Effector memory CD8-positive, alpha-beta T cell (primary cell): ENCODE measurements around the gene NOL3.

ENCODE experiments used
- ATAC-seq: fragments of 150-1000 bp; cut with Tn5 transposase; replicated peaks from 2 replicates; pipeline ENCODE4 v1.10.0; 2021; ENCODE audit warnings: mild to moderate bottlenecking, moderate library complexity
- DNase-seq, 3 experiments: peaks; one replicate each; pipeline ENCODE4 v3.0.0; 2021
- H3K27ac Mint-ChIP-seq, 2 donors: one replicate each; pipeline ENCODE4 v1.8.0; 2022; ENCODE audit warnings: mild to moderate bottlenecking in 2 of 2, mixed read lengths in 2 of 2, moderate library complexity in 2 of 2
- H3K27me3 Mint-ChIP-seq, 2 donors: one replicate each; pipeline ENCODE4 v1.8.0; 2022; ENCODE audit warnings: mixed read lengths in 2 of 2
- H3K36me3 Mint-ChIP-seq: one replicate; pipeline ENCODE4 v1.8.0; 2022; ENCODE audit warnings: mild to moderate bottlenecking, moderate library complexity, mixed read lengths; ENCODE audit not compliant: insufficient read depth
- H3K4me1 Mint-ChIP-seq, 2 donors: one replicate each; pipeline ENCODE4 v1.8.0; 2022; ENCODE audit warnings: low read depth in 2 of 2, mixed read lengths in 2 of 2
- H3K4me3 Mint-ChIP-seq, 2 donors: one replicate each; pipeline ENCODE4 v1.8.0; 2022; ENCODE audit warnings: mild to moderate bottlenecking in 2 of 2, mixed read lengths in 2 of 2, moderate library complexity in 2 of 2
- H3K9me3 Mint-ChIP-seq, 2 donors: one replicate each; pipeline ENCODE4 v1.8.0; 2022; ENCODE audit warnings: mixed read lengths in 2 of 2

The NOL3 gene

DNA sequence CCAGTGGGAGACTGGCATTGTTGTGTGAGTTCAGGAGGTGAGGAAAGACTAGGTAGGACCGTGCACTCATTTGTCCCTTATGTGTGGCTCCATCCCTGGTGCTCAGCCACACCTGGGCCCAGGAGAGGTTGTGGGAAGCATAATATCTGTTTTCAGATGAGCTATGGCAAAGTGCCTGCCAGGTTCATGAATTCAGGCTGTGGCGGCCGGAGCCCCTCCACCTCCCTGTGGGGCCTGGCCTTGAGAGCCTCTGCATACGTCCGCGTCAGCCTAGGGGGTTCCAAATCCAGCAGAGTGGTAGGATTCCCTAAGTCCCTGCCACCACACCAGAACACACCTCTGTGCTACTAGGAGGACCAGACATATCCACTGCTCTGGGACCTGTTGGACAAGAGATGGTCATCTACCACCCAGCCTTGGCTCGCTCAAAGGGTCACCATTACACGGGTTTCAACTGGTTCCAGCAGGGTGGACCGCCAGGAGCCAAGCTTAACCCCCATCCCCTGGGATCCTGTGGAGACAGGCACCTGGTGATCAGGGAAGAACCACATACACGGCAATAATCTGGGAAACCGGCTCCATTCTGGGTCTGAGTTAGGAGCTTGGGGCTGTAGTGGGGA is 21.6 kb upstream of the NOL3 start:
- Mint-ChIP-seq H3K4me1 (peaks cover 19 to 20% of the 10 kb centered on the region in 2 donors), H3K27me3 (no peaks in the 10 kb centered on the region), H3K9me3 (no peaks in the 10 kb centered on the region), H3K36me3 (peaks cover 19% of the 10 kb centered on the region), H3K27ac (peak overlapping the region in 1 of 2 donors; percentile 65), H3K4me3 (peak overlapping the region; percentile 56 to 68)
- ATAC-seq, result no peak
- DNase-seq, result no peak

DNA sequence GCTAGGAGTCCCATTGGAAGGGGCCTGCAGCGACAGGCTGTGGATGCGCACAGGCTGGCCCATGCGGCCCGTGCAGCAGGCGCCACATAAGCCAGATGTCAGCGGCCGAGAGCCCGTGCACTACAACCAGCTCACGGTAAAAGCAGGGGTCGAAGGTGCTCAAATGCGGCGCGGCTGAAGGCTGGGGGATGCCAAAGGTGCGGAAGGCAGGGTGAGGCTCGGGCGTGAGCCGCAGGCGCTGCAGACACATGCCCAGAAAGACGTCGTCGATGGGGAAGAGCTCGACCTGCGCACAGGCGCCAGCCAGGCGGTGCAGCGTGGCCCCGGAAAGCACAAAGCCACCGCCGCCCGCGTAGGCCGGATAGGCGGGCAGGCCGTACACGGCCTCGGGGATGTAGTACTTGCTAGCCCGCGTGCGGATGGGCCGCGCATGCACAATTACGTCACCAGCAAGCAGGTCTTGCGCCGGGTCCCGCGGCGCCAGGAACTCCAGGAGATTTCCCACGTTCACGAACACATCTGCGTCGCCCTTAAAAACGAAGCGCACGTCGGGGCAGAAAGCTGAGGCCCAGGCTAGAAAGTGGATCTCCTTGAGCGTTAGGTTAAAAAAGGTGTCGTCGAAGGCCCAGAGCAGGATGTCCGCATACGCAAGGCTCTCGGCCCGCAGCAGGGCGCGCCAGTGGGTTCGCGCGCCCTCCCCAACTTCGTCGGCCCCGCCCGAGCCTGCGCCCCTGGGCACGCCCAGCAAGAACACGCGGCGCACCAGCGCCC is 20.9 kb upstream of the NOL3 start:
- peak overlapping the region; percentile 56 to 68 for H3K4me3 Mint-ChIP-seq
- DNase-seq (no peak), ATAC-seq (peak; percentile 43)
- no peaks in the 10 kb centered on the region for H3K27me3 Mint-ChIP-seq
- H3K9me3 Mint-ChIP-seq, result no peaks in the 10 kb centered on the region
- H3K36me3 Mint-ChIP-seq, result peaks cover 21% of the 10 kb centered on the region
- peaks cover 22 to 23% of the 10 kb centered on the region in 2 donors for H3K4me1 Mint-ChIP-seq
- H3K27ac Mint-ChIP-seq, result no peak overlapping the region

DNA sequence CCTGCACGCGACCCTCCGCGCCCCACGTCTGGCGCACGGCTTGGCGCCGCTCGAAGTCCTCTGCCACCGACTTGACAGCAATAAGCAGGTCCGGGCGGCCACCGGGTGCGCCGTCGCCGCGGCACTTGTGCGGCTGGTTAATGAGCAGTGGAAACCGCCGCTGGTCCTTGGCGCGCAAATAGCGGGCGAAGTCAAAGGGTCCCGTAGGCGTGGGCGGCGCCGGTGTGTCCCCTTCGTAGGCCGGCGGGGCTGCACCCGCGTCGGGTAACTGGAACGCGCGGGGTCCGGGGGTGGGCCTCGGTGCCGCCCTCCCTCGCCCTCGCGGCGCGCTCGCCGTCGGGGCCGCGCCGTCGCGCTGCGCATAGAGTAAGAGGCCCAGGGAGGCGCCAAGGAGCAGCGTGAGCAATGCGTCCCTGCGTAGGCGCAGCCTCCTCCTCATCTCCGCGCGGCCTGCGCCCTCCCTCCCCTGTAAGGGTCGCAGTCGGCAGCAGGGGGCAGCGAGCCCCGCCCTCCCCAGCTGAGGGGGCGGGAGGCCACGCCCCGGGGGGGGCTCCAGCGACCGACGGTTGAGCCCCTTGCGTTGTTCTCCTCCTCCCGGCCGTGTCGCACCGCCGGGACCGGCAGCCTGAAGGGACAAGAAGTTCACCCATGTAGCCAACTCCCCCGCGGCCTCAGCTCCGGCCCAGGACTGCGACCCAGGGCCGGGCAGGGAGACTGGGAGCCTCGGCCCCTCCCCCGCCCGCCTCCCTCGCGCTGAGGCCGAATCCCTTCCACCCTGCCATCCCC is 20.1 kb upstream of the NOL3 start:
- Mint-ChIP-seq H3K4me3 (peak overlapping the region; percentile 81 to 82), H3K36me3 (peaks cover 17% of the 10 kb centered on the region), H3K9me3 (no peaks in the 10 kb centered on the region), H3K27ac (no peak overlapping the region), H3K4me1 (peaks cover 23 to 24% of the 10 kb centered on the region in 2 donors), H3K27me3 (no peaks in the 10 kb centered on the region)
- DNase-seq, result peak in 1 of 3 experiments; percentile 24
- ATAC-seq, result peak; percentile 72

DNA sequence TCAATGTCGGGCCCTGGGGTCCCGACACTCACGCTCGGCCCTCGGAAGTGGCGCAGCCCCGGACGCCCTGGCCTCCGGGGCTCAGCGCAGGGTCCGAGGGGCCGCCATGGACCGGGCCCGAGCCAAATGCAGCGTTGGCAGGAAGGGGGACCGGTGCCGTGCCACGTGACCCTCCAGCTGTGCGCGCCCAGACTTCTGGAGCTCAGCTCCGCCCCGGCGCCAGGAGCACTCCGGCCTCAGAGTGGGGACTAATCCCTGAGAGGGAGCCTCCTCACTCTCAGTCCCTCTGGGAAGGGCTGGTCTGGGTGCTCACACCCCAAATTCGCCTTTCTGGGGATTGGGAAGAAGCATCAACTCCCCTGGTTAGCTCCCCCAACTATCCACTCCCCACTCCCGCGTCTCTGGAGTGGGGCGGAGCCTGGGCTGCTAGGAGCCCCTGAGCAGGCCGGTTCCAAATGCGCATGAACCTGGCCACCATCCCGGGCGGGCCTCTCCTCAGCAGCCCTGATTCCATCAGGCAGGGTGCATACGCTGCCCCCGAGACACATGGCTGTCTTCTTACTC is 19.4 kb upstream of the NOL3 start, which contains the start of gene B3GNT9:
Gene B3GNT9 (minus strand): TSS at position 166 of the 564 bp plus-strand sequence. CDS start 513 bp downstream, outside the sequence.
- Mint-ChIP-seq H3K9me3 (no peaks in the 10 kb centered on the region), H3K27ac (peak within 1 kb of the TSS in 1 of 2 donors; percentile 57), H3K36me3 (peaks cover 16% of the 10 kb centered on the region), H3K27me3 (no peaks in the 10 kb centered on the region), H3K4me1 (peaks cover 25 to 28% of the 10 kb centered on the region in 2 donors), H3K4me3 (peak within 1 kb of the TSS; percentile 81 to 82)
- ATAC-seq (peak; percentile 27), DNase-seq (no peak)

DNA sequence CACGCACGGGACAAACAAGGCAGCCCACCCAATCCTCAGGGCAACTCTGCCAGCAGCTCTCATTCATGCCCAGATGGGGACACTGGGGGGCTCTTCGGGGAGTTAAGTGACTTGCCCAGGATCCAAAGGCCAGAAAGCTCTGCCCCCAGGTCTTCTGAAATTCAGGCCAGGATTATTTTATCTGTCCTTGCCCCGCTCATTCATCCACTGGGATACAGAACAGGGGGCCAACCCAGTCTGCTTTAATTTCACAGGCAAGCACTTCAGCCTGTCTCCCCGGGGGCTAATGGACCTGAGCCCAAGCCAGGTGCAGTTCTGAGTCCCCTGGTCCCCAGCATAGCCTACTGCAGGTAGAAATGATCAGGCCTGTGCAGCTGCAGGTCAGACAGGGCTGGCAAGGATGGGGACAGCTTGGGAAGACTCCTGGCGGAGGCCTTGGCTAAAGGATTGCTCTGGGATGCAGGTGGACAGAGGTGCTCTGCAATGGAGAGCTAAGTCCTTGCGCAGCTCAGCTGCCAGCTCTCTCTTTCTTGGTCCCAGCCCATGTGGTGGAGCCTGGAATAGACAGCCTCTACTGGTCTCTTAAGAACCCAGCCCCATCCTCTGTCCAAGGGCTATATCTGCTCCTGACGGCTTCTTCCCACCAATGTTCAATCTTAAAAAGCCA is 18.8 kb upstream of the NOL3 start:
- no peak for DNase-seq
- peak overlapping the region in 1 of 2 donors; percentile 57 for H3K27ac Mint-ChIP-seq
- peaks cover 20% of the 10 kb centered on the region for H3K36me3 Mint-ChIP-seq
- peak overlapping the region; percentile 81 to 82 for H3K4me3 Mint-ChIP-seq
- no peaks in the 10 kb centered on the region for H3K27me3 Mint-ChIP-seq
- H3K4me1 Mint-ChIP-seq, result peaks cover 32 to 34% of the 10 kb centered on the region in 2 donors
- no peaks in the 10 kb centered on the region for H3K9me3 Mint-ChIP-seq
- ATAC-seq, result no peak

DNA sequence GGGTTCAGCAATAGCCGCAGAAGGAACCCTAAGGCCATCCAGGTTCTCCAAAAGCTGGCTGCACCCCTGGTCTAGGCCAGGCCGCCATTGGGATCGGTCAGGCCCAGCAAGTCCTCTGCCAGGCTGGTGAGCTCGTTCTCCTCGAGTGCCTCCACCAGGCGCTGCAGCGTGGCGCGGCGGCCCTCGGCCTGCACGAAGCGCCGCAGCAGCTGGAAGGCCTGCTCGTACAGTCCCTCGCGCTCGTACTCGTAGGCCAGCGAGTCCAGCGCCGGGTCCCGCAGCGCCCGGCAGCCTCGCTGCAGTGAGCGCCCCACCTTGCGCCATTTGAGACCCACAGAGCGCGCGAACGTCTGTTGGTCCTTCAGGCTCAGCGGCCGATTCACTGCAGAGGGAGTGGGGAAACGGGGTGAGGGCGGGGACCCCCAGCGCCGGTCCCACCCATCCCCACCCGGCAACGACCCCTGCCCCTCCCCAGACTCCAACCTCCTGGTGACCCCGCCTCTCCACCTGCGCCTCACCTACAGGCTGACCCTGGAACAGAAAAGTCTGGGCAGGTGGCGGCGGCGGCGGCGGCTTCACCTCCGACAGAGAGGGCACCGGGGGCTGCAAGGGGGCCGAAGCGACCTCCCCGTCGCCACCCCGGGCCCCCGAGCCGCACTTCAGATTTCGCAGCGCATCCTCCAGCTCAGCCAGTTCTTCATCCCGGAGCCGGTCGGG is 15.6 kb upstream of the NOL3 start:
- Mint-ChIP-seq H3K4me3 (peak overlapping the region; percentile 76 to 77), H3K27me3 (no peaks in the 10 kb centered on the region), H3K4me1 (peaks cover 55% of the 10 kb centered on the region in 2 donors), H3K9me3 (no peaks in the 10 kb centered on the region), H3K36me3 (peaks cover 37% of the 10 kb centered on the region), H3K27ac (no peak overlapping the region)
- ATAC-seq (no peak), DNase-seq (no peak)

DNA sequence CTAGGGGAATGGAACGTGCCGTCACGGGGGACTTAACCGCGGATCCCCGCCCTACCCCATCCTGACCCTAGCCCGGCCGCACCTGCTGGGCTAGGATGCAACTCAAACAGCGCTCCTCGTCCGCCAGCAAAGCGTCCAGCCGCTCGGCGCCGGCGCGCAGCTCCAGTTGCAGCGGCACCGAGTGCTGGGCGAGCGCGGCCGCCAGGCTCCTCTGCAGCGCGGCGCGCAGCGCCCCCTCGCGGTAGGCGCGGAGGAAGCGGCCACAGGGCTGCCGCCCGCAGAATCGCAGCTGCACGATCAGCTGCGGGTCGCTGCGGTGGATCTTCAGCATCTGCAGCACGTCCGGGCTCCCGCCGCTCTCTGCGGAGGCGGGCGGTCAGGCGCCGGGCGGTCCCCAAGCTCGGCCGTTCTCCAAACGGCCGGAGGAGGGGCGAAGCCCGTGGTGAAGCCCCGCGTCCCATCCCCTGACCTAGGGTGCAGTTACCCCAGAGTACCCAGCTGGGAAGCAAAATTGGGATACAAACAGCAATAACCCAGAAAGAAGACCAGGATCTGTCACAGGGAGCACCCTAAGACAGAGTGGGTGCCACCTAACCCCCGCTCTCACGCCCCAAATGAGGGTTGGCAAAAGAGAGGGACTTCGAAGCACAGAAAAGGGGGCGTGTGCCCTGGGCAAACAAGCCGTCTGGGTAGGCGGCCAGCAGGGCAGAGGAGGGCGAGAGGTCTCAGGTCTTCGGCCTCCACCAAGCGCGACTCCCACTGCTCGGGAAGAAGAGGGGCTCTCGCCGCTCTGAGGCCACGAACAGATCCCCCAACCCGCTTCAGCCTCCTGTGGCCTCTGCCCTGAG is 14.8 kb upstream of the NOL3 start:
- peaks cover 40% of the 10 kb centered on the region for H3K36me3 Mint-ChIP-seq
- ATAC-seq (peak; percentile 39), DNase-seq (peak; percentile 69 to 80 (median 73))
- peak overlapping the region; percentile 76 to 77 for H3K4me3 Mint-ChIP-seq
- no peaks in the 10 kb centered on the region for H3K27me3 Mint-ChIP-seq
- H3K4me1 Mint-ChIP-seq, result peaks cover 55 to 57% of the 10 kb centered on the region in 2 donors
- peak overlapping the region; percentile 16 to 60 for H3K27ac Mint-ChIP-seq
- no peaks in the 10 kb centered on the region for H3K9me3 Mint-ChIP-seq

DNA sequence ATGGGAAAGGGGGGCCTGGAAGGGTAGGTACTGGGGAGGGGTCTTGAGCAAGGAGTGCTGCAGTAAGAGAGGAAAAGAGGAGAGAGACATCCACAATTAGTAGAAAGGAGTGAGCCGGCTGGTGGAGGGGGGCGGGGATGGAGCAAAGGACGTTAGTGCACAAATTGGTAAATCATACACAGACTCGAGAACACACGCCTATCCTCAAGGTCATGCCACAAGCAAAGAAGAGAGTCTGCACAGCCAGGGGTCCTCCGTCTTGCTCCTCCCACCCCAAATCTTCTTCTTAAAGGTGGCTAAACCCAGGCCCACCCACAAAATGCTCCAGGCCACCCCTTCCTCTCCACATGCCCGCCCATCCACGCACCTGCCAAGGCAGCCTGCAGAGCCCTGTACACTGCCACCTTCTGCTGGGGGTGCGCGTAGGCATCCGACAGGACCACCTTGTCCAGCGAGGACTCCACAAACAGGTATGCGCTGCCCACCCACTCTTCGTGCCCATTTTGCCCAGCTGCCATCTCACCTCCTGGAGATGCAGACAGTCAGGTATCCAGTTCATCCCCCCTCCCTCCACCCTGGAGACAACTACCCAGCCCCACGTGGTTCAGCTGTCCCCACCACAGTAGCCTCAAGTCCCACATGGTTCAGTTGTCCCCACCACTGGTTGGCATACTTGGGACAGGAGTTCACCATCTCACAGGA is 14.0 kb upstream of the NOL3 start:
- peak overlapping the region in 1 of 2 donors; percentile 98 for H3K27ac Mint-ChIP-seq
- H3K36me3 Mint-ChIP-seq, result peaks cover 47% of the 10 kb centered on the region
- no peak for ATAC-seq
- H3K9me3 Mint-ChIP-seq, result no peaks in the 10 kb centered on the region
- DNase-seq, result no peak
- peaks cover 4 to 7% of the 10 kb centered on the region in 2 donors for H3K27me3 Mint-ChIP-seq
- peak overlapping the region; percentile 57 to 77 for H3K4me3 Mint-ChIP-seq
- peaks cover 54 to 59% of the 10 kb centered on the region in 2 donors for H3K4me1 Mint-ChIP-seq

DNA sequence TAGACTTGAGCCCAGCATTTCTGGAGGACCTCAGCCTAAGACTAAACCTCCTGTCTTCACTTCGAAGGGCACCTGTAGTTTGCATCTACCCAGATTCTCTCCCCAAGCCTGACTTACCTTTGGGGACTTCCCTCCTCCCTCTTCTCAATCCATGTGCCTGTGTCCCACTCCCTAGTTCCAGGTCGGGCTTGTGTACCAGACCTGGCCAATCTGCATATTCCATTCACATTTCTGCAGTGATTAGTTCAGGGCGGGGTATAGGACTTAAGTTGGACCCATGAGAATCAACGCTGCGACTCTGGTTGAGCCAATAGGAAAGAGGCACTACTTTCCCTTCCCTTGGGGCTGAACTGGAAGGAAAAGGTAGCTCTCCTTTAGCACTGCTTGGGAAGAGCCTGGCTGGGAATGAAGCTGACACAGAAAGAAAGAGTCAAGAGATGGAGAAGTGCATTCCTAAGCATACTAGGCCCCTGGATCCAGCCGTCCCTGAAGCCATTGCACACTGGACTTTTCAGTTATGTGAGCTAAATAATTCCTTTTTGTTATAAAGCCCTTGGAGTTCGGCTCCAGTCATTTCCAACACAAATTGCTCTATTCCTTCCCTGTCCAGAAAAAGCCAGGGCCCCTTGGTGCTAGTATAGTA is 13.1 kb upstream of the NOL3 start:
- ATAC-seq, result no peak
- H3K27ac Mint-ChIP-seq, result peak overlapping the region; percentile 97 to 98
- DNase-seq, result no peak
- H3K4me3 Mint-ChIP-seq, result peak overlapping the region; percentile 79 to 87
- H3K27me3 Mint-ChIP-seq, result peaks cover 4 to 16% of the 10 kb centered on the region in 2 donors
- no peaks in the 10 kb centered on the region for H3K9me3 Mint-ChIP-seq
- peaks cover 53% of the 10 kb centered on the region for H3K36me3 Mint-ChIP-seq
- H3K4me1 Mint-ChIP-seq, result peaks cover 50 to 55% of the 10 kb centered on the region in 2 donors

DNA sequence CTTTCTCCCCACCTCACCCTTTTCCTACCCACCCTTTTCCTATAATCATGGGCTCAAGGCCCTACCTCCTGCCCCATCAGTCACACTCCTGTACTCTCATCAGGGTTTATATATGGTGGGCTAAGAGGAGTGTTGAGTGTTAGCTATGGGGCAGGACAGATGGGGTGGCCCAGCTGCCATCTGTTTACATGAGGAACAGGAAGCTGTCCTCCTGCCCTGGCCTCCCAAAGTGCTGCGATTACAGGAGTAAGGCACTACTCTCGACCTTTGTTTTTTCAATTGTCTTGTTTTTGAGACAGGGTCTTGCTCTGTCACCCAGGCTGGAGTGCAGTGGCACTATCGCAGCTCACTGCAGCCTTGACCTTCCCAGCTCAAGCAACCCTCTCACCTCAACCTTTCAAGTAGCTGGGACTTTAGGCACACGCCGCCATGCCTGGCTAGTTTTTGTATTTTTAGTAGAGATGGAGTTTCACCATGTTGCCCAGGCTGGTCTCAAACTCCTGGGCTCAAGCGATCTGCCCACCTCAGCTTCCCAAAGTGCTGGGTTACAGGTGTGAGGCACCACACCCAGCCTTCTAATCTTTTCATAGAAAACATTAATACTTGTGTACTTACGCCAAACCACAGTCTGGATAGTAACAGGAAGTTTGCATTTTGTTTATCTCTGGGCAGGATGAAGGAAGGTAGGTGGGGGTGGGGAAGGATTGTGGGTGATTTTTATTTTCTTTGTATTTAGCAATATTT is 12.3 kb upstream of the NOL3 start:
- ATAC-seq, result peak; percentile 8
- peak overlapping the region; percentile 79 to 87 for H3K4me3 Mint-ChIP-seq
- peaks cover 4 to 19% of the 10 kb centered on the region in 2 donors for H3K27me3 Mint-ChIP-seq
- peaks cover 53% of the 10 kb centered on the region for H3K36me3 Mint-ChIP-seq
- no peaks in the 10 kb centered on the region for H3K9me3 Mint-ChIP-seq
- DNase-seq, result no peak
- peak overlapping the region; percentile 97 to 98 for H3K27ac Mint-ChIP-seq
- peaks cover 45 to 52% of the 10 kb centered on the region in 2 donors for H3K4me1 Mint-ChIP-seq
